ENCODE results near the gene ST6GAL1.
"Not testable (repeated sequence)": the region's sequence is repeated elsewhere in the genome, so short reads cannot be mapped to it uniquely, and the experiment has no call there.

The ST6GAL1 gene

DNA sequence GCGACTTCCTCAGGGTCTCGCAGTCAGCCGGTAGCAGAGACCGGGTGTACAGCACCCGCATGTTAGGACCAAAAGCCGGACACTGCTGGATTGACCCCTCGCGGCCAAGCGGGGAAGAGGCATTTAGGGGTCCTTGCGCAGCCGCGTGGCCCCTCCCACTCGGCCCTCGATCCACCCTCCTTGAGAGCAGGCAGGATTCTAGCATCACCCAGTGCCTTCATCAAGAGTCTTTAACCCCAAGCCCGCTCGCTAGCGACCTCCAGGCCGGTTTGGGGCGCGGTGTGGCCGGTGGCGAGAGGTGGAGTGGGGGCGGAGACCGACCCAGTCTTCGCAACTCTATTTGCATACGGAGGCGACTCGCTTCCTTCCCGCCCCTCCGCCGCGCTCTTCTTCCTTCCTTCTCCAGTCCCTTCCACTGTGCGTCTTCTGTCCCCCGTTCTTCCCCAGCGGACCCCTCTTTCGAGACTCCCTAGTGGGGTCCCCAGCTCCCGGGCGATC lies at the start of gene ST6GAL1:
Gene ST6GAL1, plus strand, starts transcription at position 384 of the 498 bp plus-strand sequence. CDS start 112,178 bp downstream, outside the sequence.
- peak; percentile 61 to 65 for DNase-seq

DNA sequence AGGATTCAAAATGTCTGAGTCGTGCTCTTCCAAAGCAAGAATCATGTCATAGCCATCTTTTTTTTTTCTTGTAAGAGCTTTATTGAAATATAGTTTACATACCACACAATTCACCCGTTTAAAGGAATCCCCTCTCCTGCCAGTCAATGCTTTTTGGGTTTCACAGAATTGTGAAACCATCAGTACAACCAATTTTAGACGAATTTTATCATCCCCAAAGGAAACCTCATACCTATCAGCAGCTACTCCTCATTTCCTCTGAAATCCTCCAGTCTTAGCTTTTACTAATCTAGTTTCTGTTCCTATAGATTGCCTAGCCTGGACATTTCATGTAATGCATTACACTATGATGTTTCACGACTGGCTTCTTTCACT lies 48.2 kb upstream of the ST6GAL1 start:
- no peak for DNase-seq

- DNase-seq = peak; percentile 44 to 46
Measured at GRCh38 chr3:186882881-186883685, 47.2 kb upstream of the ST6GAL1 start.

DNA sequence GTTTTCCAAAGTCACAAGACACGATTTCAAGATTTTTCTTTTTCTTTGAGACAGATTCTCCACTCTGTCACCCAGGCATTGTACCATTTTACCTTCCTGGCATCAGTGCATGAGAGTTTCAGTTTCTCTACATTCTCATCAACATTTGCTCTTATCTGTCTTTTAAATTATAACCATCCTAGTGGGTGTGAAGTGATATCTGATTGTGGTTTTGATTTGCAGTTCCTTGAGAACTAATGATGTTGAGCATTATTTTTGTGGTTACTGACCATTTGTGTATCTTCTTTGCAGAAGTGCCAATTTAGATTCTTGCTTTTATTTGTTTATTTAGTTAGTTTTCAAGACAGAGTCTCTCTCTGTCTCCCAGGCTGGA lies 46.7 kb upstream of the ST6GAL1 start:
- DNase-seq = no peak

GRCh38 chr3:186884868-186885267 lies 45.5 kb upstream of the ST6GAL1 start:
- not testable (repeated sequence) for DNase-seq

DNA sequence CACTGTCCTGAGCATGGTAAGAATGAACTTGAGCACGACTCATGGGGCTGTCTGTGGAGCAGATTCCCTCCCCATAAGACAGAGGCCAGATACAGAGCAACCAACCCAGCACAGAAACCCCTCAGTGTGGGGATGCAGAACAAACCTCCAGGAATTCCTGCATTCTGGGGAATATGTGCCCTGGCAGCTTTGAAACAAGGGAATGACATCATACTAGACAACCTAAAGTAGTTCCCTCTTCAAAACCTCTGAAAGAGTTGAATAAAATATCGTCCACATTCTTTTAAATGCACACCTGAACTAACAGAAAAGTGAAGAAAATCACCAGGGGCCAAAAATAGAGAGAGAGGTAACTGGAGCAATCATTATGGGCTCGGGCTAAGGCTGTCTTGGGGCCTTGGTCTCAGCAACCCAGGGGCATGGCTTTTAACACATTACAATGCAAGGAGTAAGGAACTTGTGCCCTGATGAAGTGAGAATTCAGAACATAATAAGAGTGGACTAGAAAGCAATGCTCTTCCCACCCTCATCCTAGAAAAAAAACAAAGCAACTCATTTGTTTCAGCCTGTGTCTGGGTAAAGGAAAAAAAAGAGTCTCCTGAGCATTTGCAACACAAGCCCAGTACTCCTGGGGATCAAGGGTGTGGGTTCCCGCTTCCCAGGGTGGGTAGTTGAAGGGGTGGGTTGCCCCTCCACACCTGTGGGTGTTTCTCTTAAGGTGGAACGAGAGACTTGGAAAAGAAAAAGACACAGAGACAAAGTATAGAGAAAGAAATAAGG lies 43.9 kb upstream of the ST6GAL1 start:
- DNase-seq = no peak

DNA sequence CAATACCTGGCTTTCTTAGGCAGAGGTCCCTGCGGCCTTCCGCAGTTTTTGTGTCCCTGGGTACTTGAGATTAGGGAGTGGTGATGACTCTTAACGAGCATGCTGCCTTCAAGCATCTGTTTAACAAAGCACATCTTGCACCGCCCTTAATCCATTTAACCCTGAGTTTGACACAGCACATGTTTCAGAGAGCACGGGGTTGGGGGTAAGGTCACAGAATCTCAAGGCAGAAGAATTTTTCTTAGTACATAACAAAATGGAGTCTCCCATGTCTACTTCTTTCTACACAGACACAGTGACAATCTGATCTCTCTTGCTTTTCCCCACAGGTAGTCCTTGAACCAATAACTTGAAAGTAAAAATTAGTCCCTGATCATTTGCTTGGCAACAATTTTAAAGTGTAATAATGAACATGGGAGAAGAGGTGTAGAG lies 42.8 kb upstream of the ST6GAL1 start:
- not testable (repeated sequence) for DNase-seq

DNA sequence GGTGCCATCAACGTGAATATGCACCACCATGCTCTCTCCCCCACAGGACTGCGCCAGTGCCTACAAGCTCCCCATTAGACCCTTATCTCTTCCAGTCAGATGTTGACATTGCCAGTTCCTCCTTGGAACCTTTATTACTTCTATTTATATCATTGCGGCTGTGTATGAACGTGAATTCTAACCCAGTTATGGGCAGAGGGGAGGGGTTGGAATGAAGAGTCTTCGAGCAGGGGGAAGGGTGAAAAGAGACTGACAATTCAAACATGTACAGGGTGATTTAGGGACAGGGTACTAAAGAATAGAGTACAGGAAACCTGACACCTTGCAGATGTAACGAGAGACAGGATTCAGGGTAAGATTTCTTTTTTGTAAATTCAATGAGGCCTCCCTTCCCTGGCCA lies 41.8 kb upstream of the ST6GAL1 start:
- no peak for DNase-seq

DNA sequence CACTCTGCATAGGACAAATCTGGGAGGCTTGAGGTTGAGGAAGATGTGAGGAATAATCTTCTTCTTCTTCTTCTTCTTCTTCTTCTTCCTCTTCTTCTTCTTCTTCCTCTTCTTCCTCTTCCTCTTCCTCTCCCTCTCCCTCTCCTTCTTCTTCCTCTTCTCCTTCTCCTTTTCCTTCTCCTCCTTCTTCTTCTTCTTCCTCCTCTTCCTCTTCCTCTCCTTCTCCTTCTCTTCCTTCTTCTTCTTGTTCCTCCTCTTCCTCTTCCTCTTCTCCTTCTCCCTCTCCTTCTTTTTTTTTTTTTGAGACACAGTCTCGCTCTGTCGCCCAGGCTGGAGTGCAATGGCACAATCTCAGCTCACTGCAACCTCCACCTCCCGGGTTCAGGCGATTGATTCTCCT lies 40.6 kb upstream of the ST6GAL1 start:
- not testable (repeated sequence) for DNase-seq

DNA sequence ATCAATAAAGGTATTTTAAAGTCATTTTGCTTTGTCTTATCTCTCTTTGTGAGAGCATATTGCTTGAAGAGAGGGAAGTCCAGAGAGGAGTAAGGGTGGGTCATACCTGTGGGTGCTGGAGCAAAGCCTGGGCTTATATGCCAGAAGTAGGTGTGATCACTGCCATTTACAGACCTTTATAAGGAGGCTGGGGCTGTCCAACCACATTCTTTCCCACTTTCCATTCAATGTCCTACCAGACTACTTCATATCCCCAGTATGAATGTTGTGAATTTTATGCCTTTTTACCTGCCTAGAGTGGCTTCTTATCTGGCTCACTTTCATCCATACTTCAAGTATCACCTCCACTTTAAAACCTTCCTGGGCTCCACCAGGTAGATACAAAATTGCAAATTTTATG lies 39.4 kb upstream of the ST6GAL1 start:
- no peak for DNase-seq

GRCh38 chr3:186893071-186893470 lies 37.3 kb upstream of the ST6GAL1 start:
- DNase-seq = not testable (repeated sequence)

DNA sequence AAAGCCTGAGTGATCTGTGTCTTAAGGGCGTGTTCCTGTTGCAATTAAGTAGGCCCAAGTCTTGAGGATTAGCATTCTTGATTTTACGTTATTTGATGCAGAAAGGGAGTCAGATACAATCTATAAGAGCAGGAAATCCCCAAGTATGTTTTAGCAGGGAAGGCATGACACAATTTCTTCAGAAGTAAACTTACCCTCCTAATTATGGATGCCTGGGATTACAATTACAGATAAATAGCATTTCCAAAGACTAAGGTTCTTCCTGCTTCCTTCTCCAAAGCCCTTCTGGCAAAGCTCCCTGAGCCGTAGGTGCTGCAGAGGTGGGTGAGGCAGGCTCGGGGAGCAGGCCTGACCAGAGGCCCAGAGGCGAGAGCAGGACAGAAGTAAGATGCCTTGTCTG lies 34.9 kb upstream of the ST6GAL1 start:
- DNase-seq = no peak

- no peak for DNase-seq
Measured at GRCh38 chr3:186896006-186896405, 34.3 kb upstream of the ST6GAL1 start.

- DNase-seq = no peak
Measured at GRCh38 chr3:186896875-186897274, 33.5 kb upstream of the ST6GAL1 start.

DNA sequence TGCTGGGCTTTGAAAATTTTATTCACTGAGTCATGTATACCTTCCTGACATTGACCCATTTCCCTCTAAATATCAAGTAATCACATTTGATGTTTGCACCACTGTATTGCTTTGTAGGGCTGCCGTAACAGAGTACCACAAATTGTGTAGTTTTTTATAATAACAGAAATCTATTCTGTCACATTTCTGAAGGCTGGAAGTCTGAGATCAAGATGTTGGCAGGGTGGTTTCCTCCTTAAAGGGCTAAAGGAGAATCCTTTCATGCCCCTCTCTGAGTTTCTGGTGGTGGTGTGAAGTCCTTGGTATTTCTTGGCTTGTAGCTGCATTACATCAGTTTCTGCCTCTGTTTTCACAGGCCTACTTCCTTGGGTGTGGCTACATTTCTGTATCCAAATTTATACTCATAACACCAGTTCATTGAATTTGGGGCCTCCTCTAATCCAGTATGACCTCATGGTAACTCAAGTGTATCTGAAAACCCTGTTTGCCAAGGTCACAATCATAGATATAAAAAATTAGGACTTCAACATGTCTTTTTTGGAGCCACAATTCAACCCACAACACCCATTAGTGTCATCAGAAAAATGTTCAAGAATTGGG lies 29.1 kb upstream of the ST6GAL1 start:
- no peak for DNase-seq

GRCh38 chr3:186902154-186902553 lies 28.2 kb upstream of the ST6GAL1 start:
- no peak for DNase-seq

GRCh38 chr3:186902713-186903112 lies 27.6 kb upstream of the ST6GAL1 start:
- no peak for DNase-seq

GRCh38 chr3:186903676-186904075 lies 26.6 kb upstream of the ST6GAL1 start:
- not testable (repeated sequence) for DNase-seq

DNA sequence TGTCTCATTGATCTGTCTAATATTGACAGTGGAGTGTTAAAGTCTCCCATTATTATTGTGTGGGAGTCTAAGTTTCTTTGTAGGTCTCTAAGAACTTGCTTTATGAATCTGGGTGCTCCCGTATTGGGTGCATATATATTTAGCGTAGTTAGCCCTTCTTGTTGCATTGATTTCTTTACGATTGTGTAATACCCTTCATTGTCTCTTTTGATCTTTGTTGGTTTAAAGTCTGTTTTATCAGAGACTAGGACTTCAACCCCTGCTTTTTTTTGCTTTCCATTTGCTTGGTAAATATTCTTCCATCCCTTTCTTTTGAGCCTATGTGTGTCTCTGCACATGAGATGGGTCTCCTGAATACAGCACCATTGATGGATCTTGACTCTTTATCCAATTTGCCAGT lies 23.3 kb upstream of the ST6GAL1 start:
- not testable (repeated sequence) for DNase-seq

DNA sequence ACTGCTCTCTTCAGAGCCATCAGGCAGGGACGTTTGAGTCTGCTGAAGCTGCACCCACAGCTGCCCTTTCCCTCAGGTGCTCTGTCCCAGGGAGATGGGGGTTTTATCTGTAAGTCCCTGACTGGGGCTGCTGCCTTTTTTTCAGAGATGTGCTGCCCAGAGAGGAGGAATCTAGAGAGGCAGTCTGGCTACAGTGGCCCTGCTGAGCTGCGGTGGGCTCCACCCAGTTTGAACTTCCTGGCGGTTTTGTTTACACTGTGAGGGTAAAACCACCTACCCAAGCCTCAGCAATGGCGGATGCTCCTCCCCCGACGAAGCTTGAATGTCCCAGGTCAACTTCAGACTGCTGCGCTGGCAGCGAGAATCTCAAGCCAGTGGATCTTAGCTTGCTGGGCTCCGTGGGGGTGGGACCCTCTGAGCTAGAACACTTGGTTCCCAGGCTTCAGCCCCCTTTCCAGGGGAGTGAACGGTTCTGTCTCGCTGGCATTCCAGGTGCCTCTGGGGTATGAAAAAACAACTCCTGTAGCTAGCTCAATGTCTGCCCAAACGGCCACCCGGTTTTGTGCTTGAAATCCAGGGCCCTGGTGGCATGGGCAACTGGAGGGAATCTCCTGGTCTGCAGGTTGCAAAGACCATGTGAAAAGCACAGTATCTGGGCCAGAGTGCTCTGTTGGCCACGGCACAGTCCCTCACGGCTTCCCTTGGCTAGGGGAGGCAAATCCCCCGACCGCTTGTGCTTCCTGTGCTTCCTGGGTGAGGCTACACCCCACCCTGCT lies 21.1 kb upstream of the ST6GAL1 start:
- peak; percentile 38 to 61 for DNase-seq

DNA sequence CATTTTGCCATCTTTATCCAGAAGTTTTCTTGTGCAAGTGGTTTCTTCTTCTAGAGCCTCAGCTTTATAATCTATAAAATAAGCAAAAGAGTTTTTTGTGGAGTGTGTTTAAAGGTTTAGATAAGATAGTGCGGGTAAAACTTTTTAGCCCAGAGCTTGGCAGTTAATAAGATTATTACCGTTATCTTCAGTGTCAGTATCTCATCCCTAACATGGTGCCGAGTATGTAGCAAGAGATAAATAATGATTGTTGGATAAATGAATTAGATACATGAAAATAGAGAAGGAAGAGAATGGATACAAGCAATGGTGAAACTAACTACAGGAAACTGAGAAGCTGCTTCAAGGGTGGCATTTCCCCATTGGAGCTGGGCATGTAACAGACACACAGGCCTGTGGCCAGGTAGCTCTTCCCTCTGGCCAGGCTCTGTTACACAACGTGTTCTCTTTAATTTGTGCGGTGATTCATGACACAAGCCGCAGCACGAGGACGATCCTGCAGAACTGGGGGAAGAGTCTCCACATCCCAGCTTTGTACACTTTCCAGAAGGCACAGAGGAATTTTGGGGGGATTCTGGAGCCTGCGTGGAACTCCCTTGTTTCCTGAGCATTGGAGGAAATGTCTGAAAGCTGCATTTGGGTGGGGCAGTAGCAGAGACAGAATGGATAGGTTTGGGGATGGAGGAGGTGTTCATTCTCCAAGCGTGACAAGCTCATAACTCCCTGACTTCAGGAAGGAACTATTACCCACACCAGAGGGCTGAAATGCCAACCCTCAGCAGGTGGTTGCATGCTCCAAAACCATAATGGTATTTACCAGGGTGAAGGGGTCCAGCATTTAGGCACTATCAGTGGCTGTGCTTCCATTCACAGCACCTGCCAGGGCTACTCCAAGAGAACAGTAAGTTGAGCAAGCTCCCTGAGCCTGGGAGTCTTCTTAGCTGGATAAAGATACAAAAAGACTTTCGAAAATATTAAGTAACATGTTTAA lies 14.2 kb upstream of the ST6GAL1 start:
- no peak for DNase-seq

All from stimulated activated CD4-positive, alpha-beta T cell treated with anti-CD3 and anti-CD28 coated beads, Interleukin-4, amount 100 ng/mL, for 4 hours (primary cell).